Thyroid gland (tissue), 4 donors: Measurements from ENCODE around the gene TMEM18.

Source experiments
- CTCF ChIP-seq, 6 experiments: fragments of 200-600 bp in 3 of 6; fragments of 450-650 bp in 3 of 6; sonication (generic) in 3 of 6; IDR thresholded peaks; one replicate each; pipeline ENCODE4 v1.5.1; 2016 to 2019; ENCODE audit warnings: antibody characterized with exemption in 6 of 6, mild to moderate bottlenecking in 2 of 6, inconsistent platforms in 1 of 6, moderate library complexity in 1 of 6
- POLR2A ChIP-seq, 2 donors: fragments of 450-650 bp; IDR thresholded peaks; one replicate each; pipeline ENCODE4 v1.6.1; 2017; ENCODE audit warnings: antibody characterized with exemption in 2 of 2, mild to moderate bottlenecking in 2 of 2, moderate library complexity in 1 of 2

- TF ChIP-seq CTCF (IDR thresholded peaks at IDR 0.05) (no peak), POLR2A (IDR thresholded peaks at IDR 0.05) (no peak)
Observed at GRCh38 chr2:694906-695510, 17.8 kb upstream of the TMEM18 start.
